Prostate gland (tissue), 2 donors: Measurements from ENCODE around the gene SKAP1.

Experiments used
- CTCF ChIP-seq, 4 experiments: fragments of 200-600 bp in 2 of 4; fragments of 450-650 bp in 2 of 4; sonication (generic) in 2 of 4; IDR thresholded peaks; 1 replicate in 3 of 4; 2 replicates in 1 of 4; pipeline ENCODE4 v1.5.1; 2016 to 2019; ENCODE audit warnings: antibody characterized with exemption in 4 of 4, mild to moderate bottlenecking in 2 of 4, moderate library complexity in 2 of 4
- POLR2A ChIP-seq: fragments of 450-650 bp; IDR thresholded peaks from one replicate; pipeline ENCODE4 v1.6.1; 2016; ENCODE audit warnings: antibody characterized with exemption, mild to moderate bottlenecking
- POLR2AphosphoS5 ChIP-seq: sonication (generic); formaldehyde crosslinking; IDR thresholded peaks from one replicate; pipeline ENCODE4 v1.6.1; 2017; ENCODE audit warnings: antibody characterized with exemption

DNA sequence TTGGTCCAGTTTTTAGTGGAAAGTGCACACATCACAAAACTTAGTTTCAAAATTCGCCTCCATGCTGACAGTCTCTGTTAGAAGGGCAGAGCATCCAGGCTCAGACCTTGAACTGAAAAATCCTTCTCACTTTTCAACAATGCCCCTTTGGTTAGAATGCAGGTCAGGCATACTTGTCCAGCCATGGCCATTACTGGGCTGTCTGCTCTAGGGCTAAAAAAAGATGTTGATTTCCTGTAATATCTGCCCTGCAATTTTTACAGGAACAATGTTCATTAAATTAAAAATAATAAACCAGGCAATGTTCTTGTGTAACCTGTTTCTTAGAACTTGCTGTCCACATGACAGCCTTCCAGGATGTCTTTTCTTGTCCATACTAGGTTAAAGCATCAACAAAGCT lies 200.1 kb downstream of the SKAP1 start:
- TF ChIP-seq CTCF (IDR thresholded peaks at IDR 0.05) (no peak), POLR2AphosphoS5 (peak; percentile 72), POLR2A (no peak)
